Fibroblast of skin of abdomen (primary cell): Measurements from ENCODE around the gene NAA15.
"Not testable (repeated sequence)": the region's sequence is repeated elsewhere in the genome, so short reads cannot be mapped to it uniquely, and the experiment has no call there.

Experiments
- DNase-seq: peaks from one replicate; pipeline ENCODE4 v3.0.0-alpha.2; 2013

The NAA15 gene

GRCh38 chr4:139367421-139368090 is 66.3 kb downstream of the NAA15 start:
- peak; percentile 64 for DNase-seq

DNA sequence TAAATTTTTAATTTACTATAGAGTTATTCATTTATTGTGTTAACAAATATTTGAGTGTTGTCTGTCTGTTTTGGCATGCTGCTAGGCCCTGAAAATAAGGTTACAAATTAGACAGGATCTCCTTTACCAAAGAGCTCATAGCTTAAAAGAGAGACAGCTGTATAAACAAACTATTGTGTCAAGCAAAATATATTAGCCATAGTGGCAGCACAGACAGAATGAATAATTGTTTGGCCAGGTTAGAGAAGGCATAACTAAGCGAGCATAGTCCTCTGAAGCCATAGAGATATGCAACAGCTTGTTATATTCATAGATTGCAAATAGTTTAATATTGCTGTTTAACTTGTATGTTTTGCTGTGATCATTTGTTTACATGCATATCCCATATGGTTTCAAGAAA is 67.7 kb downstream of the NAA15 start:
- DNase-seq: peak; percentile 2

DNA sequence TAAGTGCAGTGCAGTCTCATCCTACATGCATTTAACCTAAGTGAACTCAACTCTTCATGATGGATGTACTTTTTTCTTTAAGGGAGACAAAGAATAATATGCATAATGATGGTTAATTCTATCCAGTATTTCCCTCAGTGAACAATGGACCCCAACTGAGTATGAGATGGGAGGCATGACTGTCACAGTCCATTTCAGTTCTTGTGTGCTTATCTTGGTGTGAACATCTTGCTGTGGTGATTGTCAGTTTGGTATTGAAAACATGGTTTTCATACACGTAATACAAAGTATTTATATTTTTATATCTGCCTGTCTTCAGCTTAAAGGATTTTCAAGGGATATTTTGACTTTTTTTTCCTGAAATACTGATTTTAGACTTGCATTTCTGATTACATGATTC is 72.9 kb downstream of the NAA15 start:
- no peak for DNase-seq

- no peak for DNase-seq
Measured at GRCh38 chr4:139386421-139386820, 85.1 kb downstream of the NAA15 start.

DNA sequence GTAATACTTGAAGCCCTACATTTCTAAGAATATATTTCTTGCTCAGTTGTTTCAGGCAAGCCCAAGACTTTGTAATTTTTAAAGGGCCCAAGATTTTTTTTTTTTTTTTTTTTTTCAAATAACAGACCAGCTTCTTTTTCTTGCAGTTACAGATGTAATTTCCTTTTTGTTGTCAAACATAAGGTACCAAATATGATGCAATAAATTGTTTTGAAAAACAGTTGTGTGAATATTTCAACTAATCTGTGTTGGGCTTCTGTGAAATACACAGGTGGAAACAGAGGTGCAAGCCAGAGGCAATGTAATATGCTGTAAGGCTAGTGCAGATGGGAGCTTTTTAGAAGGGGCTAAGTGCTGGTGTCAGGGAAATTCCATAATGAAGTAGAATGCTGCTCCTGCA is 87.8 kb downstream of the NAA15 start:
- no peak for DNase-seq

DNA sequence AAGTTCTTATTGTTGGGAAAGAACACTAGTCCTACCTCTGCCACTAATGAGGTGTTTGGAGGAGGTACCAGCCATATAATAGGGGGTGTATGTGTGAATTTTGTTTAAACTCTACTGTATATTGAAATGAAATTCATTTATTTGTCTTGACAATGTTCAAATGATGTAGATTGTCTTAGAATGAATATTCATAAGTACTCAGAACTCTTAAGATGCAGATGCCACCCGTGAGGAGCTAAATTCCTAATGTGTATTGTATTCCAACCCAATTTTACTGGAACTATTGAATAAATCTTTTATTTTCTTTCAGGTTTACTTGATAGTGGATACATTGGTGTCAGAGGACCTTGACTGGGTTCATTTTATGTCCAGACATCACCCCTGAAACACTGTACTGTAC is 88.7 kb downstream of the NAA15 start:
- no peak for DNase-seq

- no peak for DNase-seq
Measured at GRCh38 chr4:139391731-139392130, 90.4 kb downstream of the NAA15 start.

DNA sequence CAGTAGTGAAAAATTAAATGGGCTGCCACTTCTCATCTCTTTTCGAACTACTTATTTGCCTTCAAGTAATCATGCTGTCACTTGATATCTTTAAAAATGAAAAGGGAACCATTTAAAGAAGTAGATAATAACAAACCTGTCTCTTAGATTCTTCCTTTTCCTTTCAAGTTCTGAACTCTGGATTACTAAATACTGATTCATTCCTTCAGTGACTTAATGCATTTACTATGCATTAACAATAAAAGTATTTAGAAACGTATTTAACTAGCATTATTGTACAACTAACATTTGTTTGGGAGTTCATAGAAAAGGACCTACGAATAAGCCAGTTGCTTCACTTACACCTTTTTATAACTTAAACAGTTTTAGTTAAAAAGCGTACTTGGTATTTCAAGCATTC is 91.5 kb downstream of the NAA15 start:
- no peak for DNase-seq

- DNase-seq: no peak
Measured at GRCh38 chr4:139401368-139401767, 100.1 kb downstream of the NAA15 start.

- DNase-seq: no peak
Measured at GRCh38 chr4:139402436-139402835, 101.1 kb downstream of the NAA15 start.

- DNase-seq: no peak
Measured at GRCh38 chr4:139403462-139403861, 102.2 kb downstream of the NAA15 start.

GRCh38 chr4:139410312-139410711 is 109.0 kb downstream of the NAA15 start:
- DNase-seq: no peak

DNA sequence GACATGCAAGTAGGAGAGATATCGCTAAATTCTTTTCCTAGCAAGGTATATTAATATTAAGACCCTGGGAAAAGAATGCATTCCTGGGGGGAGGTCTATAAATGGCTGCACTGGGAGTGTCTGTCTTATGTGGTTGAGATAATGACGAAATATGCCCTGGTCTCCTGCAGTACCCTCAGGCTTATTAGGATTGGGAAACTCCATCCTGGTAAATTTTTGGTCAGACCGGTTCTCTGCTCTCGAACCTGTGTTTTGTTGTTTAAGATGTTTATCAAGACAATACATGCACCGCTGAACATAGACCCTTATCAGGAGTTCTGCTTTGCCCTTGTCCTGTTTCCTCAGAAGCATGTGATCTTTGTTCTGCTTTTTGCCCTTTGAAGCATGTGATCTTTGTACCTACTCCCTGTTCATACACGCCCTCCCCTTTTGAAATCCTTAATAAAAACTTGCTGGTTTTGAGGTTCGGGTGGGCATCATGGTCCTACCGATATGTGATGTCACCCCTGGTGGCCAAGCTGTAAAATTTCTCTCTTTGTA is 113.4 kb downstream of the NAA15 start:
- DNase-seq: not testable (repeated sequence)

DNA sequence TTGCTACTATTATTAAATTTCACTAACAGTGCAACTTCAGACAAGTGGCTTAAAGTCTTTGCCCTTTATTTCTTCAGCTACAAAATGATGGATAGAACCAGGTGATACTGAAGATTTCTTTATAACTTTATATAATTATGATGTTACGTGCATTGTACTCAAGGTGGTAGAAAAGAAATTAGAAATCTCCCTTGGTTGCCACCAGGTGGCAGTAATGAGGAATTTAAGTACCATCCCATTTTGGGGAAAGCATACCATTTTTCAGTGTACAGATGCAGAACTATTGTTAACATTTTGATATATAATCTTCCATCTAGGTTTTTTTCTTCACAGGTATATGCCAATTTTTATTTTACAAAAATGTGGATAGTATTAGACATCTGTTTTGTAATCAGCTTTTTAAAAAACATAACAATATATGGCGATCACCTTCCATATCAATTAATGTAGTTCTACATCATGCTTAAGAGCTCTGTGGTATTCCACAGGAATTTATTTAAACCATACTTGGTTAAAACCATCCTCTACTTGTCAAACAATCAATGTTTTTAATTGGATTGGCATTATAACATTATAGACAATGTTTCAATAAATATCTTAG is 114.9 kb downstream of the NAA15 start:
- DNase-seq: peak; percentile 39

DNA sequence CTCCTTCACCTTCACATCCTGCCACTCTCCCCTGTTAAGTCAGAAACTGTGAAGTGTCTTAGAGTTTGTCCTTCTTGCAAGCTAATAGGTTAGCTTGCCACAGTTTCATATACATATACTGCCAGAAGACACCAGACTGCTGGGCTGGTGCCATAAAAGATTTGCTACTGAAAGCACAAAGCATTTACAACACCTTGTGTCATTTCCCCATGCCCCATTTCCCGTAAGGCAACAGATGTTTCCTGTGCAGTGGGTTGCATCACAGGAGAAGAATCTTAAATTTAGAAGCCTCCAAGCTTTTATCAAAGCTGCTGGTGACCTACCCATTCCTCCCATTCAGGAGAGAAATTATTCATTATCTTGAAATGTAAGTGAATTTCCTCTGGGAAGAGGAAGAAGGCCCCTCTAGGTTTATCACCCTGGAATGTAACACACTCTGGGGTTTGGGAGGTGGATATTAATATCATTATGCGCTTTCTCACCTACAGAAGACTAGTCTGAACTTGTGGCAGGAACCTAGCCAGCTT is 118.1 kb downstream of the NAA15 start:
- peak; percentile 85 for DNase-seq

DNA sequence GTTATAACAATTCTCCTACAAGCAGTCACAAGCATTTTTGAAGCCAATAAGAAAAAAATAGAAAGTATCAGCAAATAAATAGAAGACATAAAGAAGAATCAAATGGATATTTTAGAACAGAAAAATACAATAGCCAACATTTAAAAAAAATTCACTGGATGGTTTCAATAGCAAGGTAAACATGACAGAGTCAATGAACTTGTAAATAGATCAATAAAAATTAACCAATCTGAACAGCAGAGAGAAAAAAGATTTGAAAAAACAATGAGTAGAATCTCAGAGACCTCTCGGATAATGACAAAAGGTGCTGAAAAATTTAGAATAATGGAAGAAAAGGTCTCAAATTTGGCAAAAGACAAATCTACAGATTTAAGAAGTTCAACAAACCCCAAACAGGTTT is 119.3 kb downstream of the NAA15 start:
- no peak for DNase-seq

- DNase-seq: no peak
Measured at GRCh38 chr4:139436122-139436521, 134.8 kb downstream of the NAA15 start.

- DNase-seq: no peak
Measured at GRCh38 chr4:139438141-139438540, 136.8 kb downstream of the NAA15 start.

DNA sequence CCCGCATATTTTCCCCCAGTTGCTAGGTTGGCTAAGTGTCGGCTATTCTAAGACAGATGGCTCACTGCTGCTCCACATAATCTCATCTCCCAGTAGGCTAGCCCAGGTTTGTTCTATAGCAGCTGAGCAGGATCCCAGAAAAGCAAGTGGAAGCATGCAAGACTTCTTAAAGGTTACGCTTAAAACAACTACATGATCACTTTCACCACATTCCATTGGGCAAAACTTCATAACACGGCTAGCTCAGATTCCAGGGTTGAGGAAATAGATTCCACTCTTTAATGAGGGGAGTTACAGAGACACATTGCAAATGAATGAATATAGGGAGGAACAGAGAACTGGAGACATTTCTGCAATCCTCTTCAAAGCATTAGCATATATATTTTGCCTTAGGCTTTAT is 139.7 kb downstream of the NAA15 start:
- peak; percentile 21 for DNase-seq

DNA sequence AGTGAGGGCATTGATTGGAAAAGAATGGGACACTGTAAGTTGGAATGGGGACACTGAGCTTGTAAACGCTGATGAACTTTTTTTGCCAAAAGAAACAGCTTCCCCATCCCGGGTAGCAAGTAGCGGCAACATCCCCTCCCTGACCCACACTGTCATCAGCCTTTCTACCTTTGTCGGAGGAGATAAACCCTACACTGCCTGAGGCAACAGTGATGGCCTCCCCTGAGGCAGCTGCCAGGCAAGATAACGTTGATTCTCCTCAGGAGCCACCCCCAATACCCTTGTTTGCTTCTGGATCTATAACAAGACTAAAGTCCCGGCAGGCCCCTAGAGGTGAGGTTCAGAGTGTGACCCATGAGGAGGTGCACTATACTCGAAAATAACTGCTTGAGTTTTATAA is 142.4 kb downstream of the NAA15 start:
- no peak for DNase-seq

DNA sequence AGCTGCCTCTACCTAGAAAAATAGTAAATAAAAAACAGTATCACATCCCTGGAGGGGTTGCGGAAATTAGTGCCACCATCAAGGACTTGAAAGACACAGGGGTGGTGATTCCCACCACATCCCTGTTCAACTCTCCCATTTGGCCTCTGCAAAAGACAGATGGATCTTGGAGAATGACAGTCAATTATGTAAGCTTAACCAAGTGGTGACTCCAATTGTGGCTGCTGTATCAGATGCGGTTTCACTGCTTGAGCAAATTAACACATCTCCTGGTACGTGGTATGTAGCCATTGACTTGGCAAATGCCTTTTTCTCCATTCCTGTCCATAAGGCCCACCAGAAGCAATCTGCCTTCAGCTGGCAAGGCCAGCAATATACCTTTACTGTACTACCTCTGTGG is 143.6 kb downstream of the NAA15 start:
- not testable (repeated sequence) for DNase-seq

DNA sequence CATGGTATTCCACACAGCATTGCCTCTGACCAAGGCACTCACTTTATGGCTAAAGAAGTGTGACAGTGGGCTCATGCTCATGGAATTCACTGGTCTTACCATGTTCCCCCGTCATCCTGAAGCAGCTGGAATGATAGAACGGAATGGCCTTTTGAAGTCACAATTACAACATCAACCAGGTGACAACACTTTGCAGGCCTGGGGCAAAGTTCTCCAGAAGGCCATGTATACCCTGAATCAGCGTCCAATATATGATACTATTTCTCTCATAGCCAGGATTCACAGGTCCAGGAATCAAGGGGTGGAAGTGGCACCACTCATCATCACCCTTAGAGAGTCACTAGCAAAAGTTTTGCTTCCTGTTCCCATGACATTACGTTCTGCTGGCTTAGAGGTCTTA is 145.8 kb downstream of the NAA15 start:
- DNase-seq: not testable (repeated sequence)

DNA sequence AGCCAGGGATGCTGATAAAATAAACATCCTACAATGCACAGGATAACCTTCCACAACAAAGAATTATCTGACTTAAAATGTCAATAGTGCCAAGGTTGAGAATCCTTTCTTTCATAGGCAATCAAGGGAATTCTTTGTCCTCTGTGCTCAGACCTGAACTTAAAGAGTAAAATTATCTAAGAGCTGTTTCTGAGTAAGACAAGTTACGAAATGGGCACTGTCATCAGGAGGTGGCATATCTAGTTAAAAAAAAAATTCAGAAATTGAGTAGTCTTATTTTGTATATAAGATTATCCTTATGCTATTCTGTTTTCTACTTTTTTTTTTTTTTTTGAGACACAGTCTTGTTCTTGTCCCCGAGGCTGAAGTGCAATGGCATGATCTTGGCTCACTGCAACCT is 149.3 kb downstream of the NAA15 start:
- no peak for DNase-seq

GRCh38 chr4:139451997-139452396 is 150.7 kb downstream of the NAA15 start:
- DNase-seq: no peak
